ENCODE measurements around the gene PIGW. TPM values are rescaled to one million over a fixed set of nuclear protein-coding genes. Genes with fewer than 3 reads are reported as not detected.

PIGW gene
- total RNA-seq, 5 donors from 2014 or later (not counting 1 experiment from before 2014, with no cell fraction given): 6.0 to 8.7 (median 6.5) TPM

- peak overlapping the region; percentile 87 to 96 (median 87) for H3K4me3 Mint-ChIP-seq
- DNase-seq (peak in 1 of 35 experiments; percentile 31), ATAC-seq (replicated peaks in 1 of 4) (no peak)
- H3K27ac ChIP-seq (ENCODE audit: low read length): peak overlapping the region; percentile 88
- H3K27me3 Mint-ChIP-seq: no peaks in the 10 kb centered on the region
- peaks cover 34 to 41% of the 10 kb centered on the region in 2 experiments for H3K4me1 ChIP-seq (ENCODE audit: control insufficient read depth in 1 of 2, extremely low read depth in 1 of 2, insufficient read depth in 2 of 2, low read length in 2 of 2)
- no peaks in the 10 kb centered on the region for H3K9me3 Mint-ChIP-seq
- peaks cover 48 to 57% (median 54%) of the 10 kb centered on the region in 3 donors for H3K4me1 Mint-ChIP-seq
- H3K9me3 ChIP-seq: no peaks in the 10 kb centered on the region
- peaks cover 0 to 5% of the 10 kb centered on the region in 2 donors for H3K36me3 ChIP-seq (ENCODE audit: control insufficient read depth in 2 of 2, extremely low read depth in 1 of 2, insufficient read depth in 1 of 2, low read length in 1 of 2)
- POLR2A ChIA-PET: interaction anchor here in 1 of 2 donors (0.6 to 2.1 kb wide), 2 partner anchors 11 to 25 kb away, joined by 3 to 11 read pairs; partner anchors contain the start of genes MYO19 and PIGW
- peak overlapping the region; percentile 87 to 90 for H3K27ac Mint-ChIP-seq
- CTCF ChIA-PET: interaction anchor here in 1 of 2 donors (0.6 to 1.1 kb wide), 3 partner anchors 13 to 730 kb away, joined by 3 to 4 read pairs (median 4); no protein-coding TSS in a partner anchor
- H3K4me3 ChIP-seq (ENCODE audit: control insufficient read depth in 1 of 2, extremely low read depth in 1 of 2, low read length in 1 of 2): peak overlapping the region; percentile 82 to 89
- 0% methylated on average over 2 of the region's 7 CpGs for WGBS (ENCODE audit: insufficient coverage)
- H3K36me3 Mint-ChIP-seq: peaks cover 6% of the 10 kb centered on the region
- no peaks in the 10 kb centered on the region for H3K27me3 ChIP-seq (replicated peaks in 1 of 2; ENCODE audit: control insufficient read depth in 2 of 2, extremely low read depth in 1 of 2, insufficient read depth in 2 of 2, low read length in 1 of 2)
Observed at GRCh38 chr17:36546418-36547093, 11.8 kb downstream of the PIGW start.

- DNase-seq (no peak), ATAC-seq (replicated peaks in 1 of 4) (no peak)
- no peaks in the 10 kb centered on the region for H3K27me3 ChIP-seq (replicated peaks in 1 of 2; ENCODE audit: control insufficient read depth in 2 of 2, extremely low read depth in 1 of 2, insufficient read depth in 2 of 2, low read length in 1 of 2)
- Mint-ChIP-seq H3K9me3 (no peaks in the 10 kb centered on the region), H3K27me3 (no peaks in the 10 kb centered on the region), H3K27ac (peak overlapping the region; percentile 83 to 85), H3K4me1 (peaks cover 54 to 65% (median 63%) of the 10 kb centered on the region in 3 donors), H3K36me3 (peaks cover 6% of the 10 kb centered on the region), H3K4me3 (peak overlapping the region; percentile 43 to 96 (median 57))
- H3K9me3 ChIP-seq: no peaks in the 10 kb centered on the region
- POLR2A ChIA-PET: interaction anchor here (0.9 to 1.0 kb wide), 2 partner anchors 9 to 25 kb away, joined by 3 read pairs; no protein-coding TSS in a partner anchor
- no peak overlapping the region for H3K4me3 ChIP-seq (ENCODE audit: control insufficient read depth in 1 of 2, extremely low read depth in 1 of 2, low read length in 1 of 2)
- peaks cover 39 to 46% of the 10 kb centered on the region in 2 experiments for H3K4me1 ChIP-seq (ENCODE audit: control insufficient read depth in 1 of 2, extremely low read depth in 1 of 2, insufficient read depth in 2 of 2, low read length in 2 of 2)
- H3K27ac ChIP-seq (ENCODE audit: low read length): peak overlapping the region; percentile 33
- CTCF ChIA-PET: no interaction called here
- peaks cover 0 to 5% of the 10 kb centered on the region in 2 donors for H3K36me3 ChIP-seq (ENCODE audit: control insufficient read depth in 2 of 2, extremely low read depth in 1 of 2, insufficient read depth in 1 of 2, low read length in 1 of 2)
Observed at GRCh38 chr17:36547776-36548175, 13.0 kb downstream of the PIGW start.

- peak; percentile 34 to 73 (median 55) for ATAC-seq (replicated peaks in 1 of 4)
- H3K4me1 Mint-ChIP-seq: peaks cover 66 to 83% (median 81%) of the 10 kb centered on the region in 3 donors
- H3K27ac ChIP-seq (ENCODE audit: low read length): peak overlapping the region; percentile 25
Observed at GRCh38 chr17:36550491-36551417, 16.0 kb downstream of the PIGW start.

GRCh38 chr17:36553459-36553858 is 18.7 kb downstream of the PIGW start:
- H3K36me3 Mint-ChIP-seq: peaks cover 24% of the 10 kb centered on the region
- Histone ChIP-seq H3K36me3 (ENCODE audit: control insufficient read depth in 2 of 2, extremely low read depth in 1 of 2, insufficient read depth in 1 of 2, low read length in 1 of 2) (peaks cover 13 to 33% of the 10 kb centered on the region in 2 donors), H3K27ac (ENCODE audit: low read length) (no peak overlapping the region), H3K9me3 (no peaks in the 10 kb centered on the region), H3K4me3 (ENCODE audit: control insufficient read depth in 1 of 2, extremely low read depth in 1 of 2, low read length in 1 of 2) (no peak overlapping the region), H3K27me3 (replicated peaks in 1 of 2; ENCODE audit: control insufficient read depth in 2 of 2, extremely low read depth in 1 of 2, insufficient read depth in 2 of 2, low read length in 1 of 2) (no peaks in the 10 kb centered on the region), H3K4me1 (ENCODE audit: control insufficient read depth in 1 of 2, extremely low read depth in 1 of 2, insufficient read depth in 2 of 2, low read length in 2 of 2) (peaks cover 30 to 34% of the 10 kb centered on the region in 2 experiments)
- WGBS (ENCODE audit: insufficient coverage): no CpG with 5 or more reads among the region's 3 CpGs
- no peaks in the 10 kb centered on the region for H3K9me3 Mint-ChIP-seq
- peak overlapping the region; percentile 77 to 83 for H3K27ac Mint-ChIP-seq
- no peaks in the 10 kb centered on the region for H3K27me3 Mint-ChIP-seq
- peak overlapping the region; percentile 58 to 64 (median 58) for H3K4me3 Mint-ChIP-seq
- ATAC-seq (replicated peaks in 1 of 4) (peak in 1 of 4 experiments; percentile 31), DNase-seq (peak in 1 of 35 experiments; percentile 30)
- ChIA-PET POLR2A (interaction anchor here (0.6 kb wide), 3 partner anchors 12 to 769 kb away, joined by 3 to 9 read pairs (median 7); no protein-coding TSS in a partner anchor), CTCF (interaction anchor here in 1 of 2 donors (1.0 kb wide), 1 partner anchor 22 kb away, joined by 5 read pairs; no protein-coding TSS in a partner anchor)
- H3K4me1 Mint-ChIP-seq: peaks cover 61 to 75% (median 75%) of the 10 kb centered on the region in 3 donors

More at GRCh38 chr17:36550491-36551417, 16.0 kb downstream of the PIGW start:
- Mint-ChIP-seq H3K4me3 (peak overlapping the region; percentile 6 to 65 (median 47)), H3K36me3 (peaks cover 13% of the 10 kb centered on the region), H3K27ac (peak overlapping the region; percentile 74 to 87), H3K9me3 (no peaks in the 10 kb centered on the region), H3K27me3 (no peaks in the 10 kb centered on the region)
- H3K4me3 ChIP-seq (ENCODE audit: control insufficient read depth in 1 of 2, extremely low read depth in 1 of 2, low read length in 1 of 2): no peak overlapping the region
- ChIA-PET CTCF (interaction anchor here in 1 of 2 donors (0.6 to 0.8 kb wide), 3 partner anchors 12 to 1134 kb away, joined by 3 read pairs; no protein-coding TSS in a partner anchor), POLR2A (interaction anchor here (0.6 to 0.8 kb wide), 3 partner anchors 15 to 1059 kb away, joined by 3 read pairs; no protein-coding TSS in a partner anchor)
- H3K36me3 ChIP-seq (ENCODE audit: control insufficient read depth in 2 of 2, extremely low read depth in 1 of 2, insufficient read depth in 1 of 2, low read length in 1 of 2): peaks cover 0 to 12% of the 10 kb centered on the region in 2 donors
- no peaks in the 10 kb centered on the region for H3K9me3 ChIP-seq
- H3K27me3 ChIP-seq (replicated peaks in 1 of 2; ENCODE audit: control insufficient read depth in 2 of 2, extremely low read depth in 1 of 2, insufficient read depth in 2 of 2, low read length in 1 of 2): no peaks in the 10 kb centered on the region
- 48% methylated on average over 3 of the region's 8 CpGs for WGBS (ENCODE audit: insufficient coverage)
- peaks cover 37 to 53% of the 10 kb centered on the region in 2 experiments for H3K4me1 ChIP-seq (ENCODE audit: control insufficient read depth in 1 of 2, extremely low read depth in 1 of 2, insufficient read depth in 2 of 2, low read length in 2 of 2)
- peak in 1 of 35 experiments; percentile 48 for DNase-seq

GRCh38 chr17:36566081-36566480 is 31.3 kb downstream of the PIGW start:
- no peak for ATAC-seq (replicated peaks in 1 of 4)
- no peak overlapping the region for H3K4me3 ChIP-seq (ENCODE audit: control insufficient read depth in 1 of 2, extremely low read depth in 1 of 2, low read length in 1 of 2)
- no peak for DNase-seq
- no peak overlapping the region for H3K4me3 Mint-ChIP-seq
- no peak overlapping the region for H3K27ac Mint-ChIP-seq
- H3K36me3 Mint-ChIP-seq: peaks cover 37% of the 10 kb centered on the region
- H3K9me3 ChIP-seq: no peaks in the 10 kb centered on the region
- H3K36me3 ChIP-seq (ENCODE audit: control insufficient read depth in 2 of 2, extremely low read depth in 1 of 2, insufficient read depth in 1 of 2, low read length in 1 of 2): peaks cover 6 to 72% of the 10 kb centered on the region in 2 donors
- peaks cover 23 to 33% (median 26%) of the 10 kb centered on the region in 3 donors for H3K4me1 Mint-ChIP-seq
- ChIA-PET POLR2A (interaction anchor here (0.6 to 1.0 kb wide), 3 partner anchors 10 to 168 kb away, joined by 3 to 8 read pairs (median 6); no protein-coding TSS in a partner anchor), CTCF (no interaction called here)
- no peaks in the 10 kb centered on the region for H3K9me3 Mint-ChIP-seq
- WGBS (ENCODE audit: insufficient coverage): 100% methylated on average over 2 of the region's 4 CpGs
- no peaks in the 10 kb centered on the region for H3K27me3 Mint-ChIP-seq
- H3K27me3 ChIP-seq (replicated peaks in 1 of 2; ENCODE audit: control insufficient read depth in 2 of 2, extremely low read depth in 1 of 2, insufficient read depth in 2 of 2, low read length in 1 of 2): no peaks in the 10 kb centered on the region
- H3K4me1 ChIP-seq (ENCODE audit: control insufficient read depth in 1 of 2, extremely low read depth in 1 of 2, insufficient read depth in 2 of 2, low read length in 2 of 2): no peaks in the 10 kb centered on the region
- H3K27ac ChIP-seq (ENCODE audit: low read length): no peak overlapping the region
